Measurements from ENCODE around the gene CASS4.

CASS4 gene

GRCh38 chr20:56371977-56372376 lies 40.1 kb upstream of the CASS4 start:
- no peak overlapping the region for H3K4me3 ChIP-seq (ENCODE audit: control insufficient read depth, low read depth, low read length)
- no peak for DNase-seq (ENCODE audit: low read depth)
- TF ChIP-seq CTCF (IDR thresholded peaks at IDR 0.05; ENCODE audit: control insufficient read depth, insufficient read depth, low read depth, low read length, missing control alignments), result no peak

- no peak for TF ChIP-seq CTCF (IDR thresholded peaks at IDR 0.05; ENCODE audit: control insufficient read depth, insufficient read depth, low read depth, low read length, missing control alignments)
- DNase-seq (ENCODE audit: low read depth), result no peak
- H3K4me3 ChIP-seq (ENCODE audit: control insufficient read depth, low read depth, low read length), result no peak overlapping the region
Observed at GRCh38 chr20:56372850-56373249, 39.2 kb upstream of the CASS4 start.

GRCh38 chr20:56373942-56374341 lies 38.1 kb upstream of the CASS4 start:
- peak; percentile 4 for TF ChIP-seq CTCF (IDR thresholded peaks at IDR 0.05; ENCODE audit: control insufficient read depth, insufficient read depth, low read depth, low read length, missing control alignments)
- no peak overlapping the region for H3K4me3 ChIP-seq (ENCODE audit: control insufficient read depth, low read depth, low read length)
- peak; percentile 98 for DNase-seq (ENCODE audit: low read depth)

- no peak overlapping the region for H3K4me3 ChIP-seq (ENCODE audit: control insufficient read depth, low read depth, low read length)
- no peak for TF ChIP-seq CTCF (IDR thresholded peaks at IDR 0.05; ENCODE audit: control insufficient read depth, insufficient read depth, low read depth, low read length, missing control alignments)
- no peak for DNase-seq (ENCODE audit: low read depth)
Observed at GRCh38 chr20:56376331-56376730, 35.7 kb upstream of the CASS4 start.

- DNase-seq (ENCODE audit: low read depth), result no peak
- TF ChIP-seq CTCF (IDR thresholded peaks at IDR 0.05; ENCODE audit: control insufficient read depth, insufficient read depth, low read depth, low read length, missing control alignments), result no peak
- no peak overlapping the region for H3K4me3 ChIP-seq (ENCODE audit: control insufficient read depth, low read depth, low read length)
Observed at GRCh38 chr20:56378386-56378785, 33.7 kb upstream of the CASS4 start.

GRCh38 chr20:56380375-56380774 lies 31.7 kb upstream of the CASS4 start:
- no peak overlapping the region for H3K4me3 ChIP-seq (ENCODE audit: control insufficient read depth, low read depth, low read length)
- DNase-seq (ENCODE audit: low read depth), result no peak
- TF ChIP-seq CTCF (IDR thresholded peaks at IDR 0.05; ENCODE audit: control insufficient read depth, insufficient read depth, low read depth, low read length, missing control alignments), result no peak

GRCh38 chr20:56381501-56381900 lies 30.6 kb upstream of the CASS4 start:
- TF ChIP-seq CTCF (IDR thresholded peaks at IDR 0.05; ENCODE audit: control insufficient read depth, insufficient read depth, low read depth, low read length, missing control alignments), result no peak
- DNase-seq (ENCODE audit: low read depth), result no peak
- H3K4me3 ChIP-seq (ENCODE audit: control insufficient read depth, low read depth, low read length), result no peak overlapping the region

Measured in AG09309 (cell line).